HL-60 (cell line): ENCODE measurements around the gene DACT3.

ENCODE experiments used
- DNase-seq, 2 experiments: peaks; one replicate each; pipeline ENCODE4 v3.0.0-alpha.2; 2010 to 2020; ENCODE audit warnings: low read depth in 1 of 2, low spot score in 1 of 2
- H3K27ac ChIP-seq: fragments of 250-450 bp; sonication (Bioruptor Pico); replicated peaks from 2 replicates; pipeline ENCODE4 v1.5.1; 2020; ENCODE audit warnings: mild to moderate bottlenecking, moderate library complexity
- H3K27me3 ChIP-seq: fragments of 250-450 bp; sonication (Bioruptor Pico); 2 replicates; pipeline ENCODE4 v1.5.1; 2021; ENCODE audit warnings: mild to moderate bottlenecking, moderate library complexity; ENCODE audit not compliant: insufficient read depth, poor library complexity, severe bottlenecking
- H3K4me3 ChIP-seq: replicated peaks from 2 replicates; pipeline ENCODE4 v1.5.1; 2011; ENCODE audit warnings: mild to moderate bottlenecking, control low read depth, low read length; ENCODE audit not compliant: insufficient read depth
- GABPA ChIP-seq: IDR thresholded peaks from 2 replicates; pipeline ENCODE4 v1.6.1; 2012; ENCODE audit warnings: low read depth
- POLR2AphosphoS5 ChIP-seq: IDR thresholded peaks from 2 replicates; pipeline ENCODE4 v1.6.1; 2012; ENCODE audit warnings: low read depth
- SPI1 ChIP-seq: IDR thresholded peaks from 2 replicates; pipeline ENCODE4 v1.6.1; 2012; ENCODE audit warnings: low read depth, mild to moderate bottlenecking, borderline replicate concordance
- TF ChIP-seq, protein P1 (sequence below): IDR thresholded peaks from 2 replicates; pipeline ENCODE4 v1.6.1; 2012; ENCODE audit warnings: low read depth; ENCODE audit not compliant: insufficient replicate concordance
- TF ChIP-seq, protein P2 (sequence below): IDR thresholded peaks from one replicate; pipeline ENCODE4 v1.5.1; 2011; ENCODE audit warnings: low read length, control low read depth, inconsistent platforms; ENCODE audit not compliant: insufficient read depth

Gene DACT3

DNA sequence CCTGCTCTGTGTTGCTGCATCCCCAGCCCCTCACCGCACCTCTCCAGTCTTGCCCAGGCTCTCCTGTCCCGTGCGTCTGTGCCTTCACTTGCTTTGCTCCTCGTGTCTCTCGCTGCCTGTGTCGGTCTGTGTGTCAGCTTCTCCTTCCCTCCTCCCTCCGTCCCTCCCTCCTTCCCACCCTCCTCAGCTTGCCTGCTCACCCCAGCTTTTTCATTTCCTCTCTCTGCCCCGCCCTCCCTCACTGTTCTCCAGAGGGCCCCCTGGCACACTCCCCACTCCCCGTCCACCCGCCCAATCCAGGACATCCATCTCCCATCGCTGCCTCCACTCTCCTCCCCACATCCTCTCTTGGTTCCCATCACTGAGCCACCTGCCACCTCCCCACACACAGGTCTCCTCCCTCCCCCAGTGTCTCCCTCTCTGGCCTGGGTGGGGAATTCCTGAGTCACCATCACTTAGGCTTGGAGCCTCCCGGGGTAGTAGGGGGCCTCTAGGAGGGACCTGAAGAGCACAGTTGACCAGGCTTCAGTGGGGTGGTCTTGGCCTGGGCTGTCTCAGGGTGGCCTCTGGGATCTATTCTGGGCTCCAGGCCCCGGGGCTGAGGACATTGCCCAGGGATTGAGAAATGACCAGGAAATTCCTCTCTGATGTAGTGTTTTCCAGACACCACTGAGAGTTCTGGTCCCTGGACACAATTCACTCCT lies 35.9 kb downstream of the DACT3 start, which contains the start of gene PTGIR:
TSS of gene PTGIR (minus strand) at position 132 of the 704 bp plus-strand sequence. CDS start 864 bp downstream, outside the sequence.
- Histone ChIP-seq H3K4me3 (no peak within 1 kb of the TSS), H3K27ac (no peak within 1 kb of the TSS), H3K27me3 (no peaks in the 10 kb centered on the region)
- TF ChIP-seq POLR2AphosphoS5 (no peak), GABPA (no peak), SPI1 (no peak)
- TF ChIP-seq, protein P1, sequence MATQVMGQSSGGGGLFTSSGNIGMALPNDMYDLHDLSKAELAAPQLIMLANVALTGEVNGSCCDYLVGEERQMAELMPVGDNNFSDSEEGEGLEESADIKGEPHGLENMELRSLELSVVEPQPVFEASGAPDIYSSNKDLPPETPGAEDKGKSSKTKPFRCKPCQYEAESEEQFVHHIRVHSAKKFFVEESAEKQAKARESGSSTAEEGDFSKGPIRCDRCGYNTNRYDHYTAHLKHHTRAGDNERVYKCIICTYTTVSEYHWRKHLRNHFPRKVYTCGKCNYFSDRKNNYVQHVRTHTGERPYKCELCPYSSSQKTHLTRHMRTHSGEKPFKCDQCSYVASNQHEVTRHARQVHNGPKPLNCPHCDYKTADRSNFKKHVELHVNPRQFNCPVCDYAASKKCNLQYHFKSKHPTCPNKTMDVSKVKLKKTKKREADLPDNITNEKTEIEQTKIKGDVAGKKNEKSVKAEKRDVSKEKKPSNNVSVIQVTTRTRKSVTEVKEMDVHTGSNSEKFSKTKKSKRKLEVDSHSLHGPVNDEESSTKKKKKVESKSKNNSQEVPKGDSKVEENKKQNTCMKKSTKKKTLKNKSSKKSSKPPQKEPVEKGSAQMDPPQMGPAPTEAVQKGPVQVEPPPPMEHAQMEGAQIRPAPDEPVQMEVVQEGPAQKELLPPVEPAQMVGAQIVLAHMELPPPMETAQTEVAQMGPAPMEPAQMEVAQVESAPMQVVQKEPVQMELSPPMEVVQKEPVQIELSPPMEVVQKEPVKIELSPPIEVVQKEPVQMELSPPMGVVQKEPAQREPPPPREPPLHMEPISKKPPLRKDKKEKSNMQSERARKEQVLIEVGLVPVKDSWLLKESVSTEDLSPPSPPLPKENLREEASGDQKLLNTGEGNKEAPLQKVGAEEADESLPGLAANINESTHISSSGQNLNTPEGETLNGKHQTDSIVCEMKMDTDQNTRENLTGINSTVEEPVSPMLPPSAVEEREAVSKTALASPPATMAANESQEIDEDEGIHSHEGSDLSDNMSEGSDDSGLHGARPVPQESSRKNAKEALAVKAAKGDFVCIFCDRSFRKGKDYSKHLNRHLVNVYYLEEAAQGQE: no peak
- TF ChIP-seq, protein P2, sequence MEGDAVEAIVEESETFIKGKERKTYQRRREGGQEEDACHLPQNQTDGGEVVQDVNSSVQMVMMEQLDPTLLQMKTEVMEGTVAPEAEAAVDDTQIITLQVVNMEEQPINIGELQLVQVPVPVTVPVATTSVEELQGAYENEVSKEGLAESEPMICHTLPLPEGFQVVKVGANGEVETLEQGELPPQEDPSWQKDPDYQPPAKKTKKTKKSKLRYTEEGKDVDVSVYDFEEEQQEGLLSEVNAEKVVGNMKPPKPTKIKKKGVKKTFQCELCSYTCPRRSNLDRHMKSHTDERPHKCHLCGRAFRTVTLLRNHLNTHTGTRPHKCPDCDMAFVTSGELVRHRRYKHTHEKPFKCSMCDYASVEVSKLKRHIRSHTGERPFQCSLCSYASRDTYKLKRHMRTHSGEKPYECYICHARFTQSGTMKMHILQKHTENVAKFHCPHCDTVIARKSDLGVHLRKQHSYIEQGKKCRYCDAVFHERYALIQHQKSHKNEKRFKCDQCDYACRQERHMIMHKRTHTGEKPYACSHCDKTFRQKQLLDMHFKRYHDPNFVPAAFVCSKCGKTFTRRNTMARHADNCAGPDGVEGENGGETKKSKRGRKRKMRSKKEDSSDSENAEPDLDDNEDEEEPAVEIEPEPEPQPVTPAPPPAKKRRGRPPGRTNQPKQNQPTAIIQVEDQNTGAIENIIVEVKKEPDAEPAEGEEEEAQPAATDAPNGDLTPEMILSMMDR: no peak
- peak in 1 of 2 experiments; percentile 29 for DNase-seq

DNA sequence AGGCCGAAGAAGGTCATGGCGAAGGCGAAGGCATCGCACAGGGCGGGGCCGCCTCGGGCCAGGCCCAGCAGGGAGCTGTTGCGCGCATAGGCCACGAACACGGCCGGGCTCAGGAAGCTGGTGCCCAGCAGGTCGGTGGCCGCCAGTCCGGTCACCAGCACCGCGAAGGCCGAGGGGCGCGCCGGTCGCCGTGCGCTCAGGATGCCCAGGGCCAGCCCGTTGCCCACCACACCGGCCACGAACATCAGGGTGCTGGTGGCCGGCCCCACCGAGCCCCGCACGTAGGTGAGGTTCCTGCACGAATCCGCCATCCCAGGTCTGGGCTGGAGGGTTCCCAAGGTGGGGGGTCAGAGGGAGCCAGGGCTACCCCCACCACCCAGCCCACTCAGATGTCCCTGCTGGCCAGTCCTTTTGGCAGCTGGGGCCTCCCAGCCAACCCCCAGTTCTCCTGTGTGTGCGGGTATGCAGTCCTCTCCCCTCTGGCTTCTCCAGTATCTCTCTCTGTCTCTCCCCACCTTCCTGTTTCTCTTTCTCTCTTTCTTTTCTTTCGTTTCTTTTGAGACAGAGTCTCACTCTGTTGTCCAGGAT lies 37.0 kb downstream of the DACT3 start:
- Histone ChIP-seq H3K27ac (no peak overlapping the region), H3K4me3 (no peak overlapping the region), H3K27me3 (no peaks in the 10 kb centered on the region)
- TF ChIP-seq, protein P1: no peak
- TF ChIP-seq SPI1 (no peak), POLR2AphosphoS5 (no peak), GABPA (no peak)
- TF ChIP-seq, protein P2: no peak
- no peak for DNase-seq

DNA sequence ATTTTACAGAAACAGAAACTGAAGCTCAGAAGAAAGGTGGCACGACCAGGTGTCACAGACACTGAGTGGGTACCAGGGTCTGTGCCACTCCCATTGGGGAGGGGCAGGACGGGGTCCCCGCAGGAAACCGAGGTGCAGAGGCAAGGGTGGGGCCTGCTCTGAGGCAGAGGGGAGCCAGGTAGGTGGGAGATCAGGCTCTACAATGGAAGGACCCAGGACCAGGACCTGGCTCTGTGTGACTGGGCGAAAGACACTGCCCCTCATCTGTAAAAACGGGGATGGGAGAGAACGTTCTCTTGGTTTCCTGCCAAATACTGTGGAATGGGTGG lies 38.9 kb downstream of the DACT3 start:
- no peak for DNase-seq
- H3K4me3 ChIP-seq: no peak overlapping the region

More for the DNA sequence above, 38.9 kb downstream of the DACT3 start:
- no peaks in the 10 kb centered on the region for H3K27me3 ChIP-seq
- H3K27ac ChIP-seq: no peak overlapping the region
- no peak for TF ChIP-seq SPI1
- TF ChIP-seq, protein P1: no peak
- TF ChIP-seq POLR2AphosphoS5: no peak
- no peak for TF ChIP-seq GABPA
- TF ChIP-seq, protein P2: no peak
